Stimulated activated CD4-positive, alpha-beta T cell treated with anti-CD3 and anti-CD28 coated beads, Interleukin-12 subunit alpha, Interleukin-12 subunit beta, amount 100 ng/mL, for 48 hours (primary cell): Measurements from ENCODE around the gene GOLGB1.
"Not testable (repeated sequence)": the region's sequence is repeated elsewhere in the genome, so short reads cannot be mapped to it uniquely, and the experiment has no call there.

ENCODE experiments used
- DNase-seq, 3 donors: peaks; one replicate each; pipeline ENCODE4 v3.0.0-alpha.2; 2020; ENCODE audit warnings: low read depth in 2 of 3, low spot score in 1 of 3

Gene GOLGB1

GRCh38 chr3:121748680-121749275, 763 bp downstream of the GOLGB1 start:
- peak in 1 of 3 donors; percentile 12 for DNase-seq

- DNase-seq, result no peak
Observed at GRCh38 chr3:121747976-121748375, 1.6 kb downstream of the GOLGB1 start.

- not testable (repeated sequence) for DNase-seq
Observed at GRCh38 chr3:121743106-121743505, 6.4 kb downstream of the GOLGB1 start.

GRCh38 chr3:121740896-121741295, 8.6 kb downstream of the GOLGB1 start:
- DNase-seq, result no peak

GRCh38 chr3:121739902-121740301, 9.6 kb downstream of the GOLGB1 start:
- no peak for DNase-seq

- no peak for DNase-seq
Observed at GRCh38 chr3:121737644-121738043, 11.9 kb downstream of the GOLGB1 start.

- DNase-seq, result no peak
Observed at GRCh38 chr3:121736112-121736511, 13.4 kb downstream of the GOLGB1 start.

GRCh38 chr3:121735047-121735696, 14.4 kb downstream of the GOLGB1 start:
- DNase-seq, result no peak

- no peak for DNase-seq
Observed at GRCh38 chr3:121730940-121731687, 18.4 kb downstream of the GOLGB1 start.

GRCh38 chr3:121724130-121724529, 25.4 kb downstream of the GOLGB1 start:
- DNase-seq, result no peak

- no peak for DNase-seq
Observed at GRCh38 chr3:121723485-121723884, 26.1 kb downstream of the GOLGB1 start.

GRCh38 chr3:121722411-121722810, 27.1 kb downstream of the GOLGB1 start:
- DNase-seq, result no peak

- DNase-seq, result no peak
Observed at GRCh38 chr3:121720163-121720562, 29.4 kb downstream of the GOLGB1 start.

GRCh38 chr3:121719423-121719822, 30.1 kb downstream of the GOLGB1 start:
- DNase-seq, result no peak

- no peak for DNase-seq
Observed at GRCh38 chr3:121718205-121718846, 31.2 kb downstream of the GOLGB1 start.

GRCh38 chr3:121710347-121710746, 39.2 kb downstream of the GOLGB1 start:
- no peak for DNase-seq

GRCh38 chr3:121707531-121708273, 41.8 kb downstream of the GOLGB1 start:
- DNase-seq, result no peak

- DNase-seq, result no peak
Observed at GRCh38 chr3:121705541-121705940, 44.0 kb downstream of the GOLGB1 start.

- no peak for DNase-seq
Observed at GRCh38 chr3:121703973-121704372, 45.6 kb downstream of the GOLGB1 start.

- no peak for DNase-seq
Observed at GRCh38 chr3:121698901-121699300, 50.6 kb downstream of the GOLGB1 start.

- no peak for DNase-seq
Observed at GRCh38 chr3:121698476-121698875, 51.1 kb downstream of the GOLGB1 start.
